ENCODE results near the gene KCNJ2. TPM values are rescaled to one million over a fixed set of nuclear protein-coding genes. Genes with fewer than 3 reads are reported as not detected.

The KCNJ2 gene
- total RNA-seq, 1 experiment from 2014 or later, result not detected

GRCh38 chr17:70165383-70165782 lies 3.9 kb upstream of the KCNJ2 start:
- intact Hi-C loops (cut with micrococcal nuclease), result no loop called here
- Histone ChIP-seq H2AFZ (ENCODE audit: low read depth, low read length, poor library complexity, severe bottlenecking) (no peak overlapping the region), H3K4me1 (ENCODE audit: control insufficient read depth in 1 of 2, insufficient read depth in 2 of 2, low read length in 2 of 2) (no peaks in the 10 kb centered on the region), H3K27me3 (ENCODE audit: insufficient read depth, low read length) (no peaks in the 10 kb centered on the region), H3K27ac (ENCODE audit: low read depth, low read length) (no peak overlapping the region), H3K9me2 (ENCODE audit: insufficient read depth) (no peaks in the 10 kb centered on the region), H3K36me3 (ENCODE audit: control insufficient read depth in 1 of 2, insufficient read depth in 2 of 2, low read length in 2 of 2) (no peaks in the 10 kb centered on the region), H4K20me1 (ENCODE audit: insufficient read depth) (no peaks in the 10 kb centered on the region), H3K9ac (ENCODE audit: low read length) (no peak overlapping the region), H3K4me3 (replicated peaks in 1 of 2; ENCODE audit: low read depth in 1 of 2, low read length in 2 of 2) (no peak overlapping the region), H3K4me2 (ENCODE audit: low read length) (no peak overlapping the region), H3K79me2 (ENCODE audit: insufficient read depth, low read length) (no peaks in the 10 kb centered on the region), H3K9me3 (ENCODE audit: control insufficient read depth in 1 of 2, insufficient read depth in 1 of 2, low read depth in 1 of 2, low read length in 2 of 2) (peaks cover 3 to 16% of the 10 kb centered on the region in 2 experiments; a peak in 2 of 4 replicates)
- BruUV-seq (replicated peaks), result no TSS peak
- no peak for ATAC-seq
- ChIA-PET POLR2A (no interaction called here), CTCF (interaction anchor here (0.9 kb wide), 1 partner anchor 559 kb away, joined by 4 read pairs; no protein-coding TSS in a partner anchor), RAD21 (ENCODE audit: low non-redundant PET in 1 of 2, low total read pairs in 2 of 2, uncharacterized antibody in 2 of 2, unreplicated experiment in 2 of 2) (no interaction called here)
- DNase-seq (ENCODE audit: low read depth, low spot score), result no peak
- TF ChIP-seq TCF7L2 (IDR thresholded peaks at IDR 0.05; ENCODE audit: borderline replicate concordance, extremely low read depth, insufficient read depth, insufficient read length) (no peak), RAD21 (IDR thresholded peaks at IDR 0.05; ENCODE audit: low read depth) (no peak), ZFX (IDR thresholded peaks at IDR 0.05) (no peak), EZH2 (IDR thresholded peaks at IDR 0.05) (no peak), JUND (IDR thresholded peaks at IDR 0.05) (no peak), ELF1 (IDR thresholded peaks at IDR 0.05; ENCODE audit: borderline replicate concordance, low read depth) (no peak), MAX (IDR thresholded peaks at IDR 0.05) (no peak), SIN3A (IDR thresholded peaks at IDR 0.05; ENCODE audit: low read depth) (no peak), POLR2A (IDR thresholded peaks at IDR 0.05; ENCODE audit: borderline replicate concordance, extremely low read depth, insufficient read depth, insufficient read length) (no peak), CBX3 (IDR thresholded peaks at IDR 0.05; ENCODE audit: low read depth) (no peak)
- TF ChIP-seq, protein P1, sequence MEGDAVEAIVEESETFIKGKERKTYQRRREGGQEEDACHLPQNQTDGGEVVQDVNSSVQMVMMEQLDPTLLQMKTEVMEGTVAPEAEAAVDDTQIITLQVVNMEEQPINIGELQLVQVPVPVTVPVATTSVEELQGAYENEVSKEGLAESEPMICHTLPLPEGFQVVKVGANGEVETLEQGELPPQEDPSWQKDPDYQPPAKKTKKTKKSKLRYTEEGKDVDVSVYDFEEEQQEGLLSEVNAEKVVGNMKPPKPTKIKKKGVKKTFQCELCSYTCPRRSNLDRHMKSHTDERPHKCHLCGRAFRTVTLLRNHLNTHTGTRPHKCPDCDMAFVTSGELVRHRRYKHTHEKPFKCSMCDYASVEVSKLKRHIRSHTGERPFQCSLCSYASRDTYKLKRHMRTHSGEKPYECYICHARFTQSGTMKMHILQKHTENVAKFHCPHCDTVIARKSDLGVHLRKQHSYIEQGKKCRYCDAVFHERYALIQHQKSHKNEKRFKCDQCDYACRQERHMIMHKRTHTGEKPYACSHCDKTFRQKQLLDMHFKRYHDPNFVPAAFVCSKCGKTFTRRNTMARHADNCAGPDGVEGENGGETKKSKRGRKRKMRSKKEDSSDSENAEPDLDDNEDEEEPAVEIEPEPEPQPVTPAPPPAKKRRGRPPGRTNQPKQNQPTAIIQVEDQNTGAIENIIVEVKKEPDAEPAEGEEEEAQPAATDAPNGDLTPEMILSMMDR (IDR thresholded peaks at IDR 0.05 in 2 of 3, conservative IDR thresholded peaks at IDR 0.05 in 1 of 3; ENCODE audit: borderline replicate concordance in 1 of 3, insufficient read depth in 1 of 3, low read depth in 2 of 3, low read length in 2 of 3), result no peak

Measured in HCT116 (cell line).